ENCODE results near the gene ZCCHC9. TPM values are rescaled to one million over a fixed set of nuclear protein-coding genes. Genes with fewer than 3 reads are reported as not detected.

The ZCCHC9 gene
- total RNA-seq, 1 experiment from 2014 or later = 32.2 TPM

GRCh38 chr5:81350507-81350906 is 49.1 kb downstream of the ZCCHC9 start:
- Histone ChIP-seq H2BK5ac (ENCODE audit: insufficient read length, low read length) (no peak overlapping the region), H3K4ac (ENCODE audit: low read depth, low read length) (no peak overlapping the region), H2BK15ac (ENCODE audit: low read depth, low read length) (no peak overlapping the region), H3K9ac (ENCODE audit: extremely low read depth, insufficient read length, low read length) (no peak overlapping the region), H2BK12ac (ENCODE audit: insufficient read length, low read depth, low read length) (no peak overlapping the region), H3K14ac (ENCODE audit: insufficient read depth, low read length) (no peak overlapping the region), H3K4me2 (ENCODE audit: insufficient read depth, insufficient read length, low read length) (no peak overlapping the region), H4K20me1 (ENCODE audit: control insufficient read depth, insufficient read depth, insufficient read length) (no peaks in the 10 kb centered on the region), H3T11ph (ENCODE audit: low read length) (no peak overlapping the region), H4K5ac (ENCODE audit: insufficient read length, low read depth, low read length) (no peak overlapping the region), H3K79me2 (ENCODE audit: insufficient read depth, low read length) (no peaks in the 10 kb centered on the region), H3K27ac (ENCODE audit: insufficient read length, low read depth, low read length) (no peak overlapping the region), H3K27me3 (ENCODE audit: insufficient read depth, low read length) (no peaks in the 10 kb centered on the region), H3K18ac (ENCODE audit: insufficient read length, low read depth, low read length) (no peak overlapping the region), H3K23ac (ENCODE audit: insufficient read length, low read depth, low read length) (no peak overlapping the region), H4K8ac (replicated peaks; ENCODE audit: insufficient read length, low read depth, low read length) (no peak overlapping the region), H2BK120ac (ENCODE audit: low read depth, low read length, poor library complexity, severe bottlenecking) (no peak overlapping the region), H4K91ac (ENCODE audit: insufficient read length, low read depth, low read length) (no peak overlapping the region), H2AK5ac (ENCODE audit: insufficient read length, low read length) (no peak overlapping the region), H2AFZ (ENCODE audit: low read length) (peak overlapping the region; percentile 62), H3K56ac (ENCODE audit: insufficient read length, low read depth, low read length) (no peak overlapping the region), H3K9me3 (ENCODE audit: control insufficient read depth, low read depth, low read length) (no peaks in the 10 kb centered on the region), H3K79me1 (ENCODE audit: insufficient read depth, low read depth, low read length, poor library complexity, severe bottlenecking) (no peaks in the 10 kb centered on the region), H2BK20ac (ENCODE audit: low read depth, low read length, poor library complexity, severe bottlenecking) (no peak overlapping the region), H3K23me2 (ENCODE audit: insufficient read length, low read depth, low read length, poor library complexity, severe bottlenecking) (no peaks in the 10 kb centered on the region), H3K4me1 (ENCODE audit: insufficient read depth, low read length) (no peaks in the 10 kb centered on the region)
- H3K4me1 Mint-ChIP-seq = peaks cover 11 to 19% of the 10 kb centered on the region in 2 experiments
- DNase-seq = no peak
- no peak for TF ChIP-seq CTCF (conservative IDR thresholded peaks at IDR 0.05)
- no peaks in the 10 kb centered on the region for H3K36me3 Mint-ChIP-seq (ENCODE audit: insufficient read depth in 1 of 3, low read depth in 3 of 3)
- no peaks in the 10 kb centered on the region for H3K9me3 Mint-ChIP-seq
- H3K27ac Mint-ChIP-seq = no peak overlapping the region
- no peaks in the 10 kb centered on the region for H3K27me3 Mint-ChIP-seq (ENCODE audit: low read depth)
- H3K4me3 Mint-ChIP-seq = no peak overlapping the region

All from H9 (cell line).